GM21528 (cell line): ENCODE results near the gene SEC24B.
"Not testable (repeated sequence)": the region's sequence is repeated elsewhere in the genome, so short reads cannot be mapped to it uniquely, and the experiment has no call there.

ENCODE experiments used
- ATAC-seq: cut with Tn5 transposase; IDR thresholded peaks from one replicate; pipeline ENCODE4 v1.9.1; 2021; ENCODE audit warnings: mild to moderate bottlenecking, moderate library complexity; ENCODE audit not compliant: unreplicated experiment, low FRiP score

Gene SEC24B

GRCh38 chr4:109574443-109574850, 140.8 kb downstream of the SEC24B start:
- ATAC-seq, result no peak

- no peak for ATAC-seq
Measured at GRCh38 chr4:109574931-109575804, 141.6 kb downstream of the SEC24B start.

- no peak for ATAC-seq
Measured at GRCh38 chr4:109576462-109576861, 142.8 kb downstream of the SEC24B start.

GRCh38 chr4:109578846-109579245, 145.2 kb downstream of the SEC24B start:
- ATAC-seq, result no peak

GRCh38 chr4:109579997-109580396, 146.4 kb downstream of the SEC24B start:
- not testable (repeated sequence) for ATAC-seq

GRCh38 chr4:109588176-109588575, 154.6 kb downstream of the SEC24B start:
- ATAC-seq, result peak; percentile 98

GRCh38 chr4:109589119-109589518, 155.5 kb downstream of the SEC24B start:
- no peak for ATAC-seq

- no peak for ATAC-seq
Measured at GRCh38 chr4:109589605-109590004, 156.0 kb downstream of the SEC24B start.
